Neural cell (in vitro differentiated cells): ENCODE results near the gene RBBP8NL. TPM values are rescaled to one million over a fixed set of nuclear protein-coding genes. Genes with fewer than 3 reads are reported as not detected.
A peak's percentile ranks its signal among the peaks of the same experiment; 100 is the strongest.

Source experiments
- H2AFZ ChIP-seq: fragments of 200-600, 300-800 bp; sonication (generic), shearing (Covaris generic); 2 replicates; pipeline ENCODE4 v1.6.0; 2014; ENCODE audit warnings: low read depth, mild to moderate bottlenecking, antibody characterized with exemption, low read length, moderate library complexity
- H3F3A ChIP-seq: fragments of 200-600 bp; shearing (Covaris generic); 2 replicates; pipeline ENCODE4 v1.6.1; 2016; ENCODE audit warnings: mild to moderate bottlenecking, moderate library complexity, mixed read lengths, antibody characterized with exemption, low read length; ENCODE audit not compliant: insufficient read depth, poor library complexity, severe bottlenecking
- H3K27ac ChIP-seq: fragments of 200-600, 300-800 bp; sonication (generic), shearing (Covaris generic); 2 replicates; pipeline ENCODE4 v1.5.1; 2014; ENCODE audit warnings: mild to moderate bottlenecking, low read length, moderate library complexity
- H3K27me3 ChIP-seq: fragments of 300-800, 200-600 bp; sonication (generic), shearing (Covaris generic); 2 replicates; pipeline ENCODE4 v1.6.0; 2014; ENCODE audit warnings: mild to moderate bottlenecking, low read depth, low read length, moderate library complexity; ENCODE audit not compliant: insufficient read depth
- H3K36me3 ChIP-seq: fragments of 300-800, 200-600 bp; sonication (generic), shearing (Covaris generic); 2 replicates; pipeline ENCODE4 v1.5.1; 2014; ENCODE audit warnings: mild to moderate bottlenecking, antibody characterized with exemption, low read length, moderate library complexity; ENCODE audit not compliant: insufficient read depth
- H3K4me2 ChIP-seq: fragments of 300-800, 200-600 bp; sonication (generic), shearing (Covaris generic); 2 replicates; pipeline ENCODE4 v1.6.0; 2014; ENCODE audit warnings: mild to moderate bottlenecking, low read length
- H3K4me3 ChIP-seq: fragments of 300-800, 200-600 bp; sonication (generic), shearing (Covaris generic); 2 replicates; pipeline ENCODE4 v1.5.1; 2014; ENCODE audit warnings: mild to moderate bottlenecking, low read length, moderate library complexity
- H3K79me2 ChIP-seq: fragments of 200-600 bp; shearing (Covaris generic); replicated peaks from 2 replicates; pipeline ENCODE4 v1.6.0; 2014; ENCODE audit warnings: mild to moderate bottlenecking, low read length, moderate library complexity; ENCODE audit not compliant: insufficient read depth
- H3K9ac ChIP-seq: fragments of 300-800, 200-600 bp; sonication (generic), shearing (Covaris generic); 2 replicates; pipeline ENCODE4 v1.6.1; 2016; ENCODE audit warnings: mild to moderate bottlenecking, low read length, mixed read lengths
- H3K9me2 ChIP-seq: fragments of 200-600 bp; shearing (Covaris generic); 2 replicates; pipeline ENCODE4 v1.6.1; 2016; ENCODE audit warnings: mild to moderate bottlenecking, low read length, mixed read lengths; ENCODE audit not compliant: insufficient read depth
- H3K9me3 ChIP-seq: fragments of 200-600, 300-800 bp; sonication (generic), shearing (Covaris generic); 2 replicates; pipeline ENCODE4 v1.6.1; 2016; ENCODE audit warnings: mild to moderate bottlenecking, mixed run types, low read length, moderate library complexity, mixed read lengths
- H4K20me1 ChIP-seq: fragments of 200-600 bp; shearing (Covaris generic); 2 replicates; pipeline ENCODE4 v1.6.1; 2016; ENCODE audit warnings: mild to moderate bottlenecking, mixed run types; ENCODE audit not compliant: insufficient read depth
- CTCF ChIP-seq: fragments of 450-650 bp; IDR thresholded peaks from 2 replicates; pipeline ENCODE4 v1.5.1; 2014; ENCODE audit warnings: antibody characterized with exemption, mild to moderate bottlenecking, moderate library complexity; ENCODE audit not compliant: poor library complexity, severe bottlenecking
- EP300 ChIP-seq: fragments of 450-650 bp; conservative IDR thresholded peaks from 2 replicates; pipeline ENCODE4 v1.6.1; 2014; ENCODE audit warnings: antibody characterized with exemption, mild to moderate bottlenecking, moderate library complexity; ENCODE audit not compliant: poor library complexity, severe bottlenecking
- EZH2 ChIP-seq: fragments of 200-600, 300-800 bp; shearing (Covaris generic), sonication (generic); IDR thresholded peaks from 2 replicates; pipeline ENCODE4 v1.6.1; 2014; ENCODE audit warnings: antibody characterized with exemption, low read length, borderline replicate concordance, mild to moderate bottlenecking; ENCODE audit not compliant: insufficient read depth, poor library complexity, severe bottlenecking
- MXI1 ChIP-seq: fragments of 450-650 bp; conservative IDR thresholded peaks from 2 replicates; pipeline ENCODE4 v1.6.1; 2014; ENCODE audit warnings: antibody characterized with exemption, mild to moderate bottlenecking; ENCODE audit not compliant: poor library complexity, severe bottlenecking
- POLR2AphosphoS5 ChIP-seq: IDR thresholded peaks from 2 replicates; pipeline ENCODE4 v1.6.1; 2012
- RAD21 ChIP-seq: fragments of 450-650 bp; conservative IDR thresholded peaks from 2 replicates; pipeline ENCODE4 v1.6.1; 2014; ENCODE audit warnings: antibody characterized with exemption, mild to moderate bottlenecking, moderate library complexity
- SMC3 ChIP-seq: fragments of 450-650 bp; conservative IDR thresholded peaks from 2 replicates; pipeline ENCODE4 v1.6.1; 2014; ENCODE audit warnings: antibody characterized with exemption, mild to moderate bottlenecking, moderate library complexity; ENCODE audit not compliant: poor library complexity
- TAF1 ChIP-seq: IDR thresholded peaks from 2 replicates; pipeline ENCODE4 v1.6.1; 2012; ENCODE audit warnings: low read depth
- polyA plus RNA-seq: library from polyadenylated mRNA; depleted of rRNA; stranded (reverse); fragments of >200 nt; gene quantifications from 2 replicates; pipeline ENCODE4 v1.2.3, GENCODE V29; 2014
- TF ChIP-seq, protein P1 (sequence below): IDR thresholded peaks from 2 replicates; pipeline ENCODE4 v1.6.1; 2012; ENCODE audit warnings: borderline replicate concordance

The RBBP8NL gene
- polyA plus RNA-seq, 1 donor from 2014 or later, result not detected

DNA sequence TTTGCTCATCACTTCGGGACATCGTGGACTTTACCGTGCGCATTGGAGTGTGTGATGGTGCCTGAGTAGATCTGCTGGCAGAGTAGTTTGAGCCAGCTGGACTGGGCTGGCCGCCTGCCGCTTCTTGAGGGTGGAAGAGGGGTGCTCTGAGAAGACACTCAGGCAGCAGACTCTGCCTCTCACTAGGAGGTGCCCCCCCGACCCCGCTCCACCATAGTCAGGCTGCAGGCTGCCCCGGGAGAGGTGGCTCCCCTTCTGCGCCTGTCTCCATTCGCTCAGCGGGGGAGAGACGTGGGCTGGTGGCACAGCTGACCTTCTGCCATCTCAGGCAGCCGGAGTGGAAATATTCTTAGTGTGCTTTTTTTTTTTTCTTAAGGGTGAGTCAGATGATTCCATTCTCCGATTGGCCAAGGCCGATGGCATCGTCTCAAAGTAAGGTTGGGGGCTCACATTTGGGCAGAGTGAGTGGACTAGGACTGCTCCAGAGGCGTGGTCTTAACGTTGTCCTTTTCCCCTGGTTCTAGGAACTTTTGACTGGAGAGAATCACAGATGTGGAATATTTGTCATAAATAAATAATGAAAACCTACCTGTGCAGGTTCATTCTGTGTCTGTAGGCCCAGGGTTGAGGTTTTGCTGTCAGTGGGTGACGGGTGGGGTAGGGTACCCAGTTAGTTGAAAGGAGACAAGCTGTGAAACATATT, 39.3 kb downstream of the RBBP8NL start:
- Histone ChIP-seq H3K4me3 (peak overlapping the region; percentile 100), H3K27me3 (no peaks in the 10 kb centered on the region), H3K4me2 (peak overlapping the region; percentile 89), H2AFZ (no peak overlapping the region), H3K79me2 (peaks cover 31% of the 10 kb centered on the region), H3K9me2 (no peaks in the 10 kb centered on the region), H3F3A (no peaks in the 10 kb centered on the region), H3K36me3 (no peaks in the 10 kb centered on the region), H3K27ac (peak overlapping the region; percentile 51), H3K9me3 (no peaks in the 10 kb centered on the region), H4K20me1 (no peaks in the 10 kb centered on the region), H3K9ac (peak overlapping the region; percentile 95)
- TF ChIP-seq EZH2 (no peak), POLR2AphosphoS5 (no peak), EP300 (no peak), RAD21 (no peak), MXI1 (no peak), TAF1 (no peak), SMC3 (no peak), CTCF (no peak)
- TF ChIP-seq, protein P1, sequence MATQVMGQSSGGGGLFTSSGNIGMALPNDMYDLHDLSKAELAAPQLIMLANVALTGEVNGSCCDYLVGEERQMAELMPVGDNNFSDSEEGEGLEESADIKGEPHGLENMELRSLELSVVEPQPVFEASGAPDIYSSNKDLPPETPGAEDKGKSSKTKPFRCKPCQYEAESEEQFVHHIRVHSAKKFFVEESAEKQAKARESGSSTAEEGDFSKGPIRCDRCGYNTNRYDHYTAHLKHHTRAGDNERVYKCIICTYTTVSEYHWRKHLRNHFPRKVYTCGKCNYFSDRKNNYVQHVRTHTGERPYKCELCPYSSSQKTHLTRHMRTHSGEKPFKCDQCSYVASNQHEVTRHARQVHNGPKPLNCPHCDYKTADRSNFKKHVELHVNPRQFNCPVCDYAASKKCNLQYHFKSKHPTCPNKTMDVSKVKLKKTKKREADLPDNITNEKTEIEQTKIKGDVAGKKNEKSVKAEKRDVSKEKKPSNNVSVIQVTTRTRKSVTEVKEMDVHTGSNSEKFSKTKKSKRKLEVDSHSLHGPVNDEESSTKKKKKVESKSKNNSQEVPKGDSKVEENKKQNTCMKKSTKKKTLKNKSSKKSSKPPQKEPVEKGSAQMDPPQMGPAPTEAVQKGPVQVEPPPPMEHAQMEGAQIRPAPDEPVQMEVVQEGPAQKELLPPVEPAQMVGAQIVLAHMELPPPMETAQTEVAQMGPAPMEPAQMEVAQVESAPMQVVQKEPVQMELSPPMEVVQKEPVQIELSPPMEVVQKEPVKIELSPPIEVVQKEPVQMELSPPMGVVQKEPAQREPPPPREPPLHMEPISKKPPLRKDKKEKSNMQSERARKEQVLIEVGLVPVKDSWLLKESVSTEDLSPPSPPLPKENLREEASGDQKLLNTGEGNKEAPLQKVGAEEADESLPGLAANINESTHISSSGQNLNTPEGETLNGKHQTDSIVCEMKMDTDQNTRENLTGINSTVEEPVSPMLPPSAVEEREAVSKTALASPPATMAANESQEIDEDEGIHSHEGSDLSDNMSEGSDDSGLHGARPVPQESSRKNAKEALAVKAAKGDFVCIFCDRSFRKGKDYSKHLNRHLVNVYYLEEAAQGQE, result no peak

DNA sequence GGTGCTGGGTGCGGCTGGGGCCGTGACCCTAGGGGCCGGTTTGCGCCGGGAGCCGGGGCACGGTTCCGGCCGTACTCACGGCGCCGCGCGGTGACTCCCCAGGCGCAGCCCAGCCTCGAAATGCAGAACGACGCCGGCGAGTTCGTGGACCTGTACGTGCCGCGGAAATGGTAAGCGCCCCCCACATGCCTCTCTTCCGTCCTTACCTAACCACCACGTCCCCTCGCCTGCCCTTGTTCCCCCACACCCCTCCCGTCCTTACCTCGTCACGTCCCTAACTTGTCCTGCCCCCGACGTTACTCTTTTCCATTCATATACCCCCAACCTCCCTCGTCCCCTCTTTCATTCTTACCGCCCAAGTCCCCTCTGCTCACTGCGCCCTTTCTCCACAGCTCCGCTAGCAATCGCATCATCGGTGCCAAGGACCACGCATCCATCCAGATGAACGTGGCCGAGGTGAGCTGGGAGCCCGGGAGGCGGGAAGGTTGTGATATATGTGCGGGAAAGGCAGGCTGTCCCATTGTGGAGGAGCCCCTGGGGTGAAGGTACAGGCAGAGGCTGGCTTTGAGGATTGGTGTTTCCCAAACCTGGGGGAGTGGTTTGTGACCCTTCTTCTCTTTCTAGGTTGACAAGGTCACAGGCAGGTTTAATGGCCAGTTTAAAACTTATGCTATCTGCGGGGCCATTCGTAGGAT, 40.0 kb downstream of the RBBP8NL start:
- Histone ChIP-seq H4K20me1 (no peaks in the 10 kb centered on the region), H3K4me3 (peak overlapping the region; percentile 100), H2AFZ (no peak overlapping the region), H3K4me2 (peak overlapping the region; percentile 89), H3K36me3 (no peaks in the 10 kb centered on the region), H3F3A (no peaks in the 10 kb centered on the region), H3K9me2 (no peaks in the 10 kb centered on the region), H3K27ac (peak overlapping the region; percentile 51), H3K9me3 (no peaks in the 10 kb centered on the region), H3K79me2 (peaks cover 31% of the 10 kb centered on the region), H3K9ac (peak overlapping the region; percentile 95), H3K27me3 (no peaks in the 10 kb centered on the region)
- TF ChIP-seq EP300 (no peak), SMC3 (no peak), EZH2 (no peak), RAD21 (no peak)
